ENCODE results near the gene IL2RA. TPM values are rescaled to one million over a fixed set of nuclear protein-coding genes. Genes with fewer than 3 reads are reported as not detected.

IL2RA gene
- total and polyA plus RNA-seq, 3 donors from 2014 or later, result 0.62 to 1.0 TPM; not detected in 1

GRCh38 chr10:6013413-6014192 is 48.6 kb downstream of the IL2RA start:
- H3K27ac ChIP-seq, result no peak overlapping the region
- 78 to 84% methylated on average over 17 of the region's 17 CpGs for WGBS, 2 donors
- intact Hi-C loops (cut with DNase I; ENCODE audit: low total_unique reads), result no loop called here

GRCh38 chr10:6012121-6012905 is 49.9 kb downstream of the IL2RA start:
- Histone ChIP-seq H3K27me3 (no peaks in the 10 kb centered on the region), H3K9me3 (no peaks in the 10 kb centered on the region), H3K27ac (no peak overlapping the region), H3K4me1 (no peaks in the 10 kb centered on the region), H3K4me3 (no peak overlapping the region), H3K36me3 (ENCODE audit: low read depth, missing control alignments) (no peaks in the 10 kb centered on the region)
- DNase-seq, result no peak
- TF ChIP-seq, protein P1, sequence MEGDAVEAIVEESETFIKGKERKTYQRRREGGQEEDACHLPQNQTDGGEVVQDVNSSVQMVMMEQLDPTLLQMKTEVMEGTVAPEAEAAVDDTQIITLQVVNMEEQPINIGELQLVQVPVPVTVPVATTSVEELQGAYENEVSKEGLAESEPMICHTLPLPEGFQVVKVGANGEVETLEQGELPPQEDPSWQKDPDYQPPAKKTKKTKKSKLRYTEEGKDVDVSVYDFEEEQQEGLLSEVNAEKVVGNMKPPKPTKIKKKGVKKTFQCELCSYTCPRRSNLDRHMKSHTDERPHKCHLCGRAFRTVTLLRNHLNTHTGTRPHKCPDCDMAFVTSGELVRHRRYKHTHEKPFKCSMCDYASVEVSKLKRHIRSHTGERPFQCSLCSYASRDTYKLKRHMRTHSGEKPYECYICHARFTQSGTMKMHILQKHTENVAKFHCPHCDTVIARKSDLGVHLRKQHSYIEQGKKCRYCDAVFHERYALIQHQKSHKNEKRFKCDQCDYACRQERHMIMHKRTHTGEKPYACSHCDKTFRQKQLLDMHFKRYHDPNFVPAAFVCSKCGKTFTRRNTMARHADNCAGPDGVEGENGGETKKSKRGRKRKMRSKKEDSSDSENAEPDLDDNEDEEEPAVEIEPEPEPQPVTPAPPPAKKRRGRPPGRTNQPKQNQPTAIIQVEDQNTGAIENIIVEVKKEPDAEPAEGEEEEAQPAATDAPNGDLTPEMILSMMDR (IDR thresholded peaks at IDR 0.05), result no peak
- TF ChIP-seq POLR2A (IDR thresholded peaks at IDR 0.05), result no peak
- 89 to 92% methylated on average over 15 of the region's 15 CpGs for WGBS, 2 donors
- intact Hi-C loops (cut with DNase I; ENCODE audit: low total_unique reads), result no loop called here

More at GRCh38 chr10:6013413-6014192, 48.6 kb downstream of the IL2RA start:
- Histone ChIP-seq H3K4me1 (peaks cover 5% of the 10 kb centered on the region), H3K9me3 (no peaks in the 10 kb centered on the region), H3K4me3 (no peak overlapping the region), H3K27me3 (no peaks in the 10 kb centered on the region), H3K36me3 (ENCODE audit: low read depth, missing control alignments) (no peaks in the 10 kb centered on the region)
- DNase-seq, result no peak
- TF ChIP-seq, protein P1 (IDR thresholded peaks at IDR 0.05), result no peak
- no peak for TF ChIP-seq POLR2A (IDR thresholded peaks at IDR 0.05)

GRCh38 chr10:6011558-6011957 is 50.6 kb downstream of the IL2RA start:
- no peaks in the 10 kb centered on the region for H3K27me3 ChIP-seq
- WGBS, 2 donors, result 92 to 95% methylated on average over 8 of the region's 8 CpGs
- H3K4me1 ChIP-seq, result no peaks in the 10 kb centered on the region
- H3K27ac ChIP-seq, result no peak overlapping the region
- TF ChIP-seq, protein P1 (IDR thresholded peaks at IDR 0.05), result no peak
- TF ChIP-seq POLR2A (IDR thresholded peaks at IDR 0.05), result no peak
- H3K9me3 ChIP-seq, result no peaks in the 10 kb centered on the region
- DNase-seq, result no peak
- H3K4me3 ChIP-seq, result no peak overlapping the region
- intact Hi-C loops (cut with DNase I; ENCODE audit: low total_unique reads), result no loop called here
- H3K36me3 ChIP-seq (ENCODE audit: low read depth, missing control alignments), result no peaks in the 10 kb centered on the region

GRCh38 chr10:6010569-6010968 is 51.6 kb downstream of the IL2RA start:
- WGBS, 2 donors, result 93 to 95% methylated on average over 3 of the region's 3 CpGs
- H3K9me3 ChIP-seq, result no peaks in the 10 kb centered on the region

More at GRCh38 chr10:6010569-6010968, 51.6 kb downstream of the IL2RA start:
- Histone ChIP-seq H3K36me3 (ENCODE audit: low read depth, missing control alignments) (no peaks in the 10 kb centered on the region), H3K27me3 (no peaks in the 10 kb centered on the region), H3K4me1 (no peaks in the 10 kb centered on the region), H3K4me3 (no peak overlapping the region), H3K27ac (no peak overlapping the region)
- TF ChIP-seq POLR2A (IDR thresholded peaks at IDR 0.05), result no peak
- TF ChIP-seq, protein P1 (IDR thresholded peaks at IDR 0.05), result no peak
- intact Hi-C loops (cut with DNase I; ENCODE audit: low total_unique reads), result no loop called here
- DNase-seq, result no peak

Data from testis (tissue), 3 donors.